Skeletal muscle satellite cell (primary cell): ENCODE data around the gene PTPN7.

ENCODE experiments used
- H3K27me3 ChIP-seq: 2 replicates; pipeline ENCODE4 v1.7.0; 2013; ENCODE audit warnings: low read length; ENCODE audit not compliant: control insufficient read depth, insufficient read depth
- H3K36me3 ChIP-seq: 2 replicates; pipeline ENCODE4 v1.7.0; 2013; ENCODE audit warnings: mild to moderate bottlenecking, control low read depth, low read length; ENCODE audit not compliant: insufficient read depth
- H3K4me1 ChIP-seq: 2 replicates; pipeline ENCODE4 v1.7.0; 2013; ENCODE audit warnings: low read length; ENCODE audit not compliant: control insufficient read depth, insufficient read depth
- H3K4me2 ChIP-seq: 2 replicates; pipeline ENCODE4 v1.7.0; 2013; ENCODE audit warnings: mild to moderate bottlenecking, low read length
- H3K4me3 ChIP-seq: 2 replicates; pipeline ENCODE4 v1.7.0; 2013; ENCODE audit warnings: low read length
- H3K9ac ChIP-seq: 2 replicates; pipeline ENCODE4 v1.7.0; 2013; ENCODE audit warnings: mild to moderate bottlenecking, low read depth, low read length, moderate library complexity
- H3K9me3 ChIP-seq: replicated peaks from 2 replicates; pipeline ENCODE4 v1.7.0; 2013; ENCODE audit warnings: mild to moderate bottlenecking, control low read depth, low read length

PTPN7 gene

GRCh38 chr1:202105571-202106339, 54.6 kb downstream of the PTPN7 start:
- Histone ChIP-seq H3K36me3 (no peaks in the 10 kb centered on the region), H3K4me2 (no peak overlapping the region), H3K27me3 (peaks cover 4% of the 10 kb centered on the region), H3K4me1 (peaks cover 10% of the 10 kb centered on the region), H3K9ac (no peak overlapping the region), H3K4me3 (no peak overlapping the region), H3K9me3 (no peaks in the 10 kb centered on the region)

- H3K9me3 ChIP-seq, result no peaks in the 10 kb centered on the region
- peaks cover 10% of the 10 kb centered on the region for H3K4me1 ChIP-seq
- H3K27me3 ChIP-seq, result peaks cover 4% of the 10 kb centered on the region
- no peak overlapping the region for H3K9ac ChIP-seq
- no peak overlapping the region for H3K4me2 ChIP-seq
- no peak overlapping the region for H3K4me3 ChIP-seq
- no peaks in the 10 kb centered on the region for H3K36me3 ChIP-seq
Observed at GRCh38 chr1:202104073-202104472, 56.3 kb downstream of the PTPN7 start.

- Histone ChIP-seq H3K27me3 (no peaks in the 10 kb centered on the region), H3K36me3 (no peaks in the 10 kb centered on the region), H3K4me1 (peaks cover 10% of the 10 kb centered on the region), H3K4me3 (no peak overlapping the region), H3K4me2 (no peak overlapping the region), H3K9ac (no peak overlapping the region), H3K9me3 (no peaks in the 10 kb centered on the region)
Observed at GRCh38 chr1:202101184-202101583, 59.2 kb downstream of the PTPN7 start.
